ENCODE results near the gene FBXO15. TPM values are rescaled to one million over a fixed set of nuclear protein-coding genes. Genes with fewer than 3 reads are reported as not detected.

The FBXO15 gene
- total RNA-seq, 2 experiments from 2014 or later: 3.0 to 3.8 TPM

- H3K4me1 Mint-ChIP-seq: peaks cover 5% of the 10 kb centered on the region
- no peak overlapping the region for H3K4me3 Mint-ChIP-seq
- no peak overlapping the region for H3K27ac Mint-ChIP-seq
- peaks cover 20% of the 10 kb centered on the region for H3K27me3 Mint-ChIP-seq
- H3K9me3 Mint-ChIP-seq: no peaks in the 10 kb centered on the region
- H3K36me3 Mint-ChIP-seq: no peaks in the 10 kb centered on the region
- DNase-seq: no peak
Measured at GRCh38 chr18:74172697-74173433, 25.2 kb upstream of the FBXO15 start.

GRCh38 chr18:74171910-74172606, 24.4 kb upstream of the FBXO15 start:
- H3K36me3 Mint-ChIP-seq: no peaks in the 10 kb centered on the region
- H3K4me1 Mint-ChIP-seq: peaks cover 5% of the 10 kb centered on the region
- peaks cover 19% of the 10 kb centered on the region for H3K27me3 Mint-ChIP-seq
- peak overlapping the region; percentile 9 for H3K4me3 Mint-ChIP-seq
- no peak for DNase-seq
- H3K9me3 Mint-ChIP-seq: no peaks in the 10 kb centered on the region
- H3K27ac Mint-ChIP-seq: no peak overlapping the region

- Mint-ChIP-seq H3K27me3 (no peaks in the 10 kb centered on the region), H3K9me3 (no peaks in the 10 kb centered on the region), H3K36me3 (peaks cover 3% of the 10 kb centered on the region), H3K27ac (no peak overlapping the region), H3K4me3 (no peak overlapping the region), H3K4me1 (peaks cover 1% of the 10 kb centered on the region)
- DNase-seq: no peak
Measured at GRCh38 chr18:74166386-74166785, 18.8 kb upstream of the FBXO15 start.

GRCh38 chr18:74163019-74163660, 15.5 kb upstream of the FBXO15 start:
- no peak overlapping the region for H3K27ac Mint-ChIP-seq
- no peaks in the 10 kb centered on the region for H3K27me3 Mint-ChIP-seq
- H3K36me3 Mint-ChIP-seq: peaks cover 16% of the 10 kb centered on the region
- H3K4me3 Mint-ChIP-seq: no peak overlapping the region
- DNase-seq: no peak
- H3K9me3 Mint-ChIP-seq: no peaks in the 10 kb centered on the region
- H3K4me1 Mint-ChIP-seq: peaks cover 1% of the 10 kb centered on the region

- Mint-ChIP-seq H3K27me3 (no peaks in the 10 kb centered on the region), H3K9me3 (no peaks in the 10 kb centered on the region), H3K36me3 (peaks cover 41% of the 10 kb centered on the region), H3K4me3 (no peak overlapping the region), H3K27ac (peak overlapping the region; percentile 17), H3K4me1 (peaks cover 35% of the 10 kb centered on the region)
- no peak for DNase-seq
Measured at GRCh38 chr18:74155276-74155675, 7.6 kb upstream of the FBXO15 start.

- peaks cover 38% of the 10 kb centered on the region for H3K4me1 Mint-ChIP-seq
- DNase-seq: no peak
- no peak overlapping the region for H3K27ac Mint-ChIP-seq
- peaks cover 43% of the 10 kb centered on the region for H3K36me3 Mint-ChIP-seq
- no peaks in the 10 kb centered on the region for H3K27me3 Mint-ChIP-seq
- no peak overlapping the region for H3K4me3 Mint-ChIP-seq
- no peaks in the 10 kb centered on the region for H3K9me3 Mint-ChIP-seq
Measured at GRCh38 chr18:74154716-74155115, 7.1 kb upstream of the FBXO15 start.

- peaks cover 45% of the 10 kb centered on the region for H3K4me1 Mint-ChIP-seq
- no peak overlapping the region for H3K4me3 Mint-ChIP-seq
- no peak for DNase-seq
- no peaks in the 10 kb centered on the region for H3K27me3 Mint-ChIP-seq
- H3K27ac Mint-ChIP-seq: no peak overlapping the region
- peaks cover 50% of the 10 kb centered on the region for H3K36me3 Mint-ChIP-seq
- no peaks in the 10 kb centered on the region for H3K9me3 Mint-ChIP-seq
Measured at GRCh38 chr18:74153793-74154192, 6.2 kb upstream of the FBXO15 start.

GRCh38 chr18:74153377-74153776, 5.7 kb upstream of the FBXO15 start:
- Mint-ChIP-seq H3K4me1 (peaks cover 45% of the 10 kb centered on the region), H3K4me3 (no peak overlapping the region), H3K9me3 (no peaks in the 10 kb centered on the region), H3K36me3 (peaks cover 53% of the 10 kb centered on the region), H3K27ac (no peak overlapping the region), H3K27me3 (no peaks in the 10 kb centered on the region)
- DNase-seq: no peak

GRCh38 chr18:74152857-74153256, 5.2 kb upstream of the FBXO15 start:
- DNase-seq: no peak
- Mint-ChIP-seq H3K4me1 (peaks cover 48% of the 10 kb centered on the region), H3K27ac (peak overlapping the region; percentile 32), H3K27me3 (peaks cover 3% of the 10 kb centered on the region), H3K4me3 (no peak overlapping the region), H3K9me3 (no peaks in the 10 kb centered on the region), H3K36me3 (peaks cover 50% of the 10 kb centered on the region)

- DNase-seq: no peak
- H3K9me3 Mint-ChIP-seq: peaks cover 2% of the 10 kb centered on the region
- H3K27ac Mint-ChIP-seq: peak overlapping the region; percentile 23
- peak overlapping the region; percentile 29 for H3K4me3 Mint-ChIP-seq
- H3K27me3 Mint-ChIP-seq: peaks cover 6% of the 10 kb centered on the region
- H3K4me1 Mint-ChIP-seq: peaks cover 50% of the 10 kb centered on the region
- peaks cover 51% of the 10 kb centered on the region for H3K36me3 Mint-ChIP-seq
Measured at GRCh38 chr18:74152270-74152669, 4.6 kb upstream of the FBXO15 start.

GRCh38 chr18:74149878-74150277, 2.2 kb upstream of the FBXO15 start:
- Mint-ChIP-seq H3K27me3 (peaks cover 6% of the 10 kb centered on the region), H3K4me3 (peak overlapping the region; percentile 98), H3K9me3 (peaks cover 2% of the 10 kb centered on the region), H3K4me1 (peaks cover 54% of the 10 kb centered on the region), H3K27ac (peak overlapping the region; percentile 42), H3K36me3 (peaks cover 42% of the 10 kb centered on the region)
- no peak for DNase-seq

GRCh38 chr18:74148543-74149070, 973 bp upstream of the FBXO15 start:
- no peak for DNase-seq
- Mint-ChIP-seq H3K27me3 (peaks cover 6% of the 10 kb centered on the region), H3K4me3 (peak overlapping the region; percentile 98), H3K4me1 (peaks cover 52% of the 10 kb centered on the region), H3K36me3 (peaks cover 38% of the 10 kb centered on the region), H3K27ac (peak overlapping the region; percentile 99), H3K9me3 (peaks cover 2% of the 10 kb centered on the region)

GRCh38 chr18:74147491-74147778, 199 bp downstream of the FBXO15 start:
- H3K4me3 Mint-ChIP-seq: peak overlapping the region; percentile 98

GRCh38 chr18:74146756-74147155, 878 bp downstream of the FBXO15 start:
- Mint-ChIP-seq H3K36me3 (peaks cover 31% of the 10 kb centered on the region), H3K4me3 (peak overlapping the region; percentile 98), H3K27me3 (peaks cover 6% of the 10 kb centered on the region), H3K4me1 (peaks cover 39% of the 10 kb centered on the region), H3K9me3 (peaks cover 2% of the 10 kb centered on the region), H3K27ac (peak overlapping the region; percentile 99)
- DNase-seq: no peak

More at GRCh38 chr18:74147491-74147778, 199 bp downstream of the FBXO15 start:
- H3K27ac Mint-ChIP-seq: peak overlapping the region; percentile 99
- peaks cover 6% of the 10 kb centered on the region for H3K27me3 Mint-ChIP-seq
- no peak for DNase-seq
- H3K36me3 Mint-ChIP-seq: peaks cover 34% of the 10 kb centered on the region
- H3K4me1 Mint-ChIP-seq: peaks cover 44% of the 10 kb centered on the region
- peaks cover 2% of the 10 kb centered on the region for H3K9me3 Mint-ChIP-seq

GRCh38 chr18:74142252-74142651, 5.4 kb downstream of the FBXO15 start:
- H3K4me3 Mint-ChIP-seq: no peak overlapping the region
- peaks cover 50% of the 10 kb centered on the region for H3K4me1 Mint-ChIP-seq
- no peak overlapping the region for H3K27ac Mint-ChIP-seq
- DNase-seq: no peak
- H3K36me3 Mint-ChIP-seq: peaks cover 4% of the 10 kb centered on the region
- H3K9me3 Mint-ChIP-seq: no peaks in the 10 kb centered on the region
- peaks cover 6% of the 10 kb centered on the region for H3K27me3 Mint-ChIP-seq

Measured in activated naive CD8-positive, alpha-beta T cell treated with anti-CD3 and anti-CD28 coated beads for 36 hours (primary cell).